GM18508 (cell line): ENCODE results near the gene DOK3.
"Not testable (repeated sequence)": the region's sequence is repeated elsewhere in the genome, so short reads cannot be mapped to it uniquely, and the experiment has no call there.

ENCODE experiments used
- ATAC-seq: cut with Tn5 transposase; IDR thresholded peaks from one replicate; pipeline ENCODE4 v1.9.1; 2021; ENCODE audit warnings: moderate number of reproducible peaks; ENCODE audit not compliant: insufficient read depth, unreplicated experiment

The DOK3 gene

DNA sequence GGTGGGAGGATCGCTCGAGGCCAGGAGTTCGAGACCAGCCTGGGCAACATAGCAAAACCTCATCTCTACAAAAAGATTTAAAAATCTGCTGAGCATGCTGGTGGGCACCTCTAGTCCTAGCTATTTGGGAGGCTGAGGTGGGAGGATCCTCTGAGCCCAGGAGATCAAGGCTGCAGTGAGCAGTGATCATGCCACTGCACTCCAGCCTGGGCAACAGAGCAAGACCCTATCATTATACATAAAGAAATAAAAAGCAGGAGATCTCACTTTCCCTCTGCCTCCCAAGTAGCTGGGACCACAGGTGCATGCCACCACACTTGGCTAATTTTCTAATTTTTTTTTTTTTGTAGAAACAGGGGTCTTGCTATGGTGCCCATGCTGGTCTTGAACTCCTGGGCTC, 23.9 kb downstream of the DOK3 start:
- not testable (repeated sequence) for ATAC-seq

DNA sequence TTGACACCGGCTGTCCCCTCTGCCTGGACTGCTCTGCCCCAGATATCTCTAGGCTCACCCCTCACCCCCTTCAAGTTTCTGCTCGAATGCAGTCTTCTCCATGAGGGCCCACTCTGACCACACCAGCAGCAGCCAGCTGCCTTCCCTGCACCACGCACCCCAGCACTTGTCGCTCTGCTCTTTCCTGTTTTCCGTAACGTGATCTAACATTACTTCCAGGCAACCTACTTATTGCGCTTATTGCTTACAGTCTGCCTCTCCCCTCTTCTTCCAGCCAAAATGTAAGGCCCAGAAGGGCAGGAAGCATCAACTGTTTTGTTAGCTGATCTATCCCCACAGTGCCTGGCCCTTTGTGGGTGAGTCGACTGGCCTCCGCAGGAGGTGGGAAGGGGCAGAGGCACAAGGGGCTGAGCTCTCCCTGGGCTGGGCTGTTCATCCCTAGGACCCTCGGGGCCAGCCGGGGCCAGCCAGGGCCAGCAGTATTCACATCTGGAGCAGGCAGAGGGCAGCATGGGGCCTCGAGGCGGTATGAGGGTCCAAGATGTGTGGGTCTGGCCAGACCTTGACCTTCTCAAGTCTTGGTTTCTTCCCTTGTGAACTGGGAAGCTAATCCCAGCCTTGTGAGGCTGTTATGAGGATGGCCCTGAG, 24.6 kb downstream of the DOK3 start:
- no peak for ATAC-seq

DNA sequence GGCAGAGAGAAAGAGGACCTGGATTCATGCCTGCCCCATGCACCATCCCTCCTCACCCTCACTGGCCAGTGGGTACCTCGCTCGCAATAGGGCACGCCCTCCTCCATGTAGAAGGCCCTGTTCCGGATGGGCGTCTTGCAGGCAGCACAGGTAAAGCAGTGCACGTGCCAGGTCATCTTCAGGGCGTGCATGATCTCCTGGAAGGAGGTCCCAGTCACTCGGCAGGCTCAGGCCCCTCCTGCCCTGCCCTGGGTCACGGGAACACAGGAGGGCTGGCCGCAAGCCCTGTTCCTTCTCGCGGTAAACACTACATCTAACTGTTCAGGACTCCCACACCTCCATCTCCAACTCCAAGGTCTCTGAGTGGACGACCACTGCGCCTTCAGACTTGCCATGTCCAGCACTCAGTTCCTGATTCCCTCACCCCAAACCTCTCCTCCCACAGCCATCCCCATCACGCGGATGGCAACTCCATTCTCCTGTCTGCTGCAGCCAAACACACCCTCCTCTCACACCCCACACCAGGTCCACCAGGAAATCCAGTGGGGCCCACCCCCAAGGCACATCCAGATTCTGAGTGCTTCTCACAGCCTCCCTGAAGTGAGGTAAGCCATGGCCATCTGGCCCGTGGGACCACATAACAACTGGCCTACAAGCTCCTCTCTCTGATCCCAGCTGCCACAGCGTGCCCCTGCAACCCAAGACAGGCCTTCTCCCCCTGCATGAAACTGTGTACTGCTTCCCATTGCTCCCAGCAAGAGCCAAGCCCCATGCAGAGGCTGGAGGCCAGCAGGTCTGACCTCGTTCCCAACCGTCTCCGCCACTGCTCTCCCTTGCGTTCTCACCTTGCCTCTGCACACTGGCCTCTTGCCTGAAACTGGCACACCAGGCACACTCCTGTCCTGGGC, 25.4 kb downstream of the DOK3 start:
- ATAC-seq, result no peak

DNA sequence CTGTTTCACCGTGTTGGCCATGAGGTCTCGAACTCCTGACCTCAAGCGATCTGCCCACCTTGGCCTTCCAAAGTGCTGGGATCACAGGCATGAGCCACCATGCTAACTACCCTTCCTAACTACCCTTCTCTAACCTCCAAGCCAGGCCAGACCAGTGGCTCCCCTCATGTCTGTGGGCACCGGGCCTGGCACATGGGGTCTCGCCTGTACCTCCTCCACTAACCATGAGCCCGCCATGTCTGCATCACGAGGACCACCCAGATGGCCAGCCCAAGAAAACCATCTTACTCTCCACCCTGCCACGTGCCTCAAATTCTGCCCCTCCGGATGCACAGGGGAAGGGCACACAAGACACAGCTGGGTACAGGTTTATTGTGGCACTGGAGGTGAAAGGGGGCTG, 26.6 kb downstream of the DOK3 start:
- no peak for ATAC-seq

- no peak for ATAC-seq
Observed at GRCh38 chr5:177482359-177482795, 27.2 kb downstream of the DOK3 start.

- ATAC-seq, result no peak
Observed at GRCh38 chr5:177479774-177480173, 29.9 kb downstream of the DOK3 start.

DNA sequence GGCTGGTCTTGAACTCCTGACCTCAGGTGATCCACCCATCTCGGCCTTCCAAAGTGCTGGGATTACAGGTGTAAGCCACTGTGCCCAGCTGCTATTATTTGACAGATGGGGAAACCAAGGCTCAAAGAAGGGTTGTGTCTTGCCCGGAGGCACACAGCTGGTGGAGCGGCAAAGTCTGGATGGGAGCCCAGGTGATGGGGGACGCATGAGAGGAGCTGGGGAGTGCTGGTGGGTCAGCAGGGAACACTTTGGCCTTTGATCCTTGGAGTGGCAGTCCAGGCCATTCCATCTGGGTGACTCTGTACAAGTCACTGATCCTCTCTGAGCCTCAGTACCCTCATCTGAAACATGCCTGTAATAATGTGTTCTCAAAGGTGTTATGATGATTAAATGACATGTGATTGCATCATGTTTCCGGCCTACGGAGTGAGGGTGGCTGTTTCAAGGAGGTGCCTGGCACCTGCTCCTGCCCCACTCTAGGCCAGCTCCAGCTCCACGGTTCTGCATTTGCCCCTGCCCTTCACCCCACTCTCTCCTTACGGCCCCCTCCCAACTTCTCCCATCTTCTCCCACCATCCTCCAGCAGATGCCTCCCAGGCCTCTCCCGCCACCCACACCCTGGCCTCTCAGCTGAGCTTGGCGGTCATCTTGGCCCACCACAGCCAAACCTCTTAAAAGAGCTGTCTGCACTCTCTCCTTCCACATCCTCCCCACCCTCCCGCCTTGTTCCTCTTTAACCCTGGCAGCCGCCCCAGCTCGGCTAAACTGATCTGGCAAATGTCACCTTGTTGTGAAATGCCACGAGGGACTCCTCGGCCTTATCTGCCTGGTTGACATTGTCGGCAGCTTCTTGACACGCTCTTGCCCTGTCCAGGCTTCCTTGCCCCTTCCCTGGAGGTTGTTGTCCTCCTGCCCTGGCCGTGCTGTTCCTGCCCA, 30.6 kb downstream of the DOK3 start:
- no peak for ATAC-seq

- no peak for ATAC-seq
Observed at GRCh38 chr5:177477701-177478477, 31.7 kb downstream of the DOK3 start.

DNA sequence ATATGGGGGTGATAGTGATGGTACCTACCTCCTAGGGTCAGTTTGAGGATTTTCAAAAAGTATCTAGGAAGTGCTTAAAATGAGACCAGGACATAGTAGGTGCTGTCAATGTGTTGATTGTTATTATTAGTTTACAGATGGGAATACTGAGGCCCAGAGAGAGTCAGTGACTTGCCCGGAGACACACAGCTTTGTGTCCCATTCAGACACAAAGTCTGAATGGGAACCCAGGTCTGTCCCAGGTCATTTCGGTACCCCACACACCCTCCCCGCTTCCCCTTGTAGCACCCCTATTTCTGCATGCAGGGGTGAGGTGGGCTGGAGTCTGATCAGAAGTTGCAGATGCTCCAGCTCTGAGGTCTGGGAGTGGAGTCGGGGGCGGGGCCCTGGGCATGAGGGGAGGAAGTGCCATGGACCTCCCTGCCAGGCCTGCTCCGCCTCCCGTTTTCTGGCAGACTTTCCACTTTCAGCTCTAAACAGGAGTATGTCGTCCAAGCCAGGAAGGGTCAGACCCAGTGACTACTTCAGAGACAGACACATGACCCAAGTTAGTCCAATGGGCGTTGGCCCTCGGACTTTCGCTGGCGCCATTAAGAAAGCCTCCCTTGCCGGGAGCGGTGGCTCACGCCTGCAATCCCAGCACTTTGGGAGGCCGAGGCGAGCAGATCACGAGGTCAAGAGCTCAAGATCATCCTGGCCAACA, 32.9 kb downstream of the DOK3 start:
- no peak for ATAC-seq

GRCh38 chr5:177475563-177476427, 33.8 kb downstream of the DOK3 start:
- ATAC-seq, result no peak

DNA sequence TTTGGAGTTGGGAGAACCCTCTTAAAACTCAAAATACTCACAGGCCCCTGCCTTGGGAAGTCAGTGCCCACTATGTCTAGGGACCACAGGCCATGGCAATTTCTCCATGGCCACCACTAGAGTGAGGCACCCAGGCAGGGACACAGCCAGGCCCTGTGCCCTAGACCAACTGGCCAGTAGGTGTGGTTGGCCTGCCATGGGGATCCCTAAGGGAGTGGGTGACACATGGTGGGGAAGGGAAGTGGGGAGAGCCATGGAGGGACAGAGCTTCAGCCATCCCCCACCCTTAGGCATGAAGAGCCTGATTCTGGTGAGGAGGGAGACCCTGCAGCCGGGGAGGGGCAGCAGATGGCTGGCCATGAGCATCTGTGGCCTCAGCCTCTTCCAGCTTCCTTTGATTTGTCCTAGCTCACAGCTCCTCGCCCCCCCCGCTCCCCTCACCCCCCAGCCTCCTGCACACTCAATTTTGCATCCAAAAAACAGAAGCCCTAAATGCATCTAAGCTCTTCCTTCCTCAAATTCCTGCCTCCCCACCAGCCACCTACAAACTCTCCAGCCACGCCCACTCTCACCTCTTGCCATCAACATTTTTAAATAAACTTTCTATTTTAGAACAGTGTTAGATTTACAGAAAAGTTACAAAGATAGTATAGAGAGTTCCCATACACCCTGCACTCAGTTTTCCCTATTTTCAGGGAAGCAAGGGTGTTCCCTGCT, 34.6 kb downstream of the DOK3 start:
- ATAC-seq, result no peak

- ATAC-seq, result no peak
Observed at GRCh38 chr5:177474002-177474476, 35.6 kb downstream of the DOK3 start.

DNA sequence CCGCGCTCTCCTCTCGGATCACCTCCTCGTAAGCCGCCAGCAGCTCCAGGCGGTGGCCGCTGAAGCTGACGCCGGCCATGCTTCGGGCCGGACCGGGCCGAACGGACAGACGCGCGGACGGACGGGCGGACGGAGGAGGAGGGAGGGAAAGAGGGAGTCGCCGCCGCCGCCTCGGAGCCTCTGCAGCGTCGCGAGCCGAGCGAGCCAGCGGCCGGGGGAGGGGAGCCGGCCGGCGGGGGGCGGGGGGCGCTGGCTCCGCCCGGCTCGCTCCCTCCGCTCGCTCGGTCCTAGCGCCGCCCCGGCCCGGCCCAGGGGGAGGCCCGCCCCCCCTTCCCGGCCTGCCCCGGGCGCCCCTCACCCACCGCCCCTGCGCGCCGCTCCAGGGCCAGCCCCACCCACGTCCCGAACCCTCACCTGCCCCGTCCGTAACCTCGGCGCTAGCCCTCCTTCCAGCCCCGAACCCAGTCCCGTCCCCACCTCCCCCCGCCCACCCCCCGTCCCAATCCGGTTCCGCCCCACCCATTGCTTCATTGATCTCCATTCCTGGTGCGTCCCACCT, 36.1 kb downstream of the DOK3 start, which contains the start of gene DBN1:
Gene DBN1 (minus strand): TSS at position 192 of the 559 bp plus-strand sequence. CDS start 113 bp downstream, at position 79.
- ATAC-seq, result no peak

DNA sequence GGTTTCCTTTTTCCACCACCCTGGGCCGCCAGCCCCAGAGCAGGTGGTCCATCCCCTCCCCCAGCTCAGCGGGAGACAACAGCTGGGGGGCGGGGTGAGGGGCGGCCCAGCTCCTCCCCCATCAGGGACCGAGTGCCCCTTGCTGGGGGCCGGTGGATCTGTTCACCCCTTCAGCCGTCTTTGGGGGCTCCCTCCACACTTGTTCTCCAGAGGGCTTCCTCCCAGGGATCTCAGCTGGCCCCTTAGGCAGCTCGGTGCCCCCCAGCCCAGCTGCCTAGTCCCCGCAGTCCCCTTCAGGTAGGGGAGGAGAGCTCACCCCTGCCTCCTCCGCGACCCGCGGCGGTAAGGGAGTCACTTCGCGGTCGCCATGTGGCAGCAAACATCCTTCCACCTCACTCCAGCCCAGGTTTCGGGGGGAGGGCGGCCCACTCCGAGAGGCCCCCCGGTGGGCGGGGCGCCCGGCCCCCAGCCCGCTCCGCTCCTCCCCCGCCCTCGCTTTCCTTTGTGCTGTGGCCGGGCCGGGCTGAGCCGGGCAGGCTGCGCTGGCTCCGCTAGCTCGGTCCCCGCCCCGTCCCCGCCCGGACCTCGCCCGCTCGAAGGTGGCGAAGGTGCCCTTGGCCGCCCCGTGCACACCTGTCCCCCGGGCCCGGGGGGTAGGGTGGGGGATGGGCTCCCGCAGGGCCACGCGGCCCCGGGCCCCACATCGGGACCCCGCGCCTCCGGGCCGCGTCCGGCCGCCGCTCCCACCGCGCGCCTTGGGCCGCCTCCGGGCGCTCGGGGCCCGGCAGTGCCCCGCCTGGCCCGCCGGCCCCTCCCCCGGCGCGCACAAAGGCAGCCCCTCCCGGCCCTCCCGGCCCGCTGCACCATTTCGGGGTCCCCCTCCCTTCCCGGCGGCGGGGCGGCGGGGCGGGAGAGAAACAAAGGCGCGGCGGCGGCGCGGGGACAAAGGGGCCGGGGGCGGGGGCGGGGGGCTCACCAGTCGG, 36.9 kb downstream of the DOK3 start:
- no peak for ATAC-seq

DNA sequence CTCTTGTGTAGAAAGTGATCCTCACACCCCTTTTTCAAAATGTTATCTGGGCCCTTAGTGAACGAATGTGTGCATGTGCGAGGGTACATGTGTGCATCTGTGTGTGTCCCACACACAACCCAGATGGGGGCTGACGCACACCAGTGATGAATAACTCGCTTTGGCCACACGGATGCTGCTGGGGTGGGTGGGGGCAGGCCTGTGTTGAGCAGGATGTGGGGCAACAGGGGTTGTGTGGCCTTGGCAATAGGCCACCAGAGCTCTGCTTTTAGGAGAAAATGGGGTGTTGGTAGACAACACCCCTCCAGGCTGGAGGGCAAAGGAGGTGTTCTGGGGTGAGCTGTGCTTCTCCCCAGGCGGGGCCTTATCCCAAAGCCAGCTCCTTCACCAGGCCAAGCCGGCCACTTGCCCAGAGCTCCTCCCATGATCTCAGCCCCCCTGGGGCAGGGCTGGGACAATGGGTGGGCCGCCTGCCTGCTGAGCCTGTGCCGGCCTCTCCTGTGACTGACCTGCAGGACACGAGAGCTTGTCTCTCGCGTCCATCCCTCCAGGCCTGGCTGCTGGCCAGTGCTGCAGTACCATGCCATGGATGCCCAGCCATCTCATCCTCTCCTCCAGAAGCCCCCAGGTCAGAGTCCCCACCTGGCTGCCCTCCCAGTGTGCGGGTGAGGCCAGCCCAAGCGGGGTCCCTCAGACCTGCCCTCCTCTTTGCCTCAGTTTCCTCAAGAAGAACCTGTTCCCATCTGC, 37.8 kb downstream of the DOK3 start:
- ATAC-seq, result no peak
